HepG2 (cell line): Measurements from ENCODE around the gene POU2F1. TPM values are rescaled to one million over a fixed set of nuclear protein-coding genes. Genes with fewer than 3 reads are reported as not detected.

Source experiments
- ATAC-seq: fragments of 200-7000 bp; cut with Tn5 transposase; 3 replicates; pipeline ENCODE4 v1.9.1; 2020; ENCODE audit warnings: mild to moderate bottlenecking, moderate library complexity
- BruUV-seq: library from RNA; stranded (reverse); fragments of 400-500 nt; replicated peaks from 2 replicates; lab custom pipeline; 2021; lab: Mats Ljungman, UMichigan
- CTCF ChIA-PET: fragments of 300-600 bp; formaldehyde crosslinking; extraction: SDS; loops from one replicate; lab custom pipeline; 2021; ENCODE audit warnings: low total read pairs, inconsistent platforms, low intra/inter-chr PET ratio; lab: Yijun Ruan, JAX
- POLR2A ChIA-PET: fragments of 350-600 bp; sonication (Branson Sonifier 250); formaldehyde crosslinking; loops from one replicate; lab custom pipeline; 2020; ENCODE audit warnings: antibody characterized with exemption, inconsistent platforms; lab: Yijun Ruan, JAX
- DNase-seq: peaks from one replicate; pipeline ENCODE4 v3.0.0-alpha.2; 2015; ENCODE audit warnings: low spot score
- FAIRE-seq: peaks from 3 replicates; lab custom pipeline; 2011; peaks lifted over from hg19 to GRCh38; lab: Jason Lieb, UNC
- H2AFZ ChIP-seq: one replicate; pipeline ENCODE4 v1.6.1; 2011; ENCODE audit warnings: low read length, inconsistent platforms
- H3K27ac ChIP-seq: fragments of 300-600 bp; 3 replicates; pipeline ENCODE4 v1.8.0; 2011; ENCODE audit warnings: mixed run types, mild to moderate bottlenecking, mixed read lengths, low read length, inconsistent platforms; ENCODE audit not compliant: insufficient read depth; ENCODE audit errors: extremely low read length
- H3K27me3 ChIP-seq, 2 experiments: fragments of 200-600 bp in 1 of 2; 2 replicates in 1 of 2; 3 replicates in 1 of 2; pipeline versions ENCODE4 v1.6.0 to v1.8.0; 2011; ENCODE audit warnings: low read length in 2 of 2, mild to moderate bottlenecking in 2 of 2, moderate library complexity in 2 of 2, inconsistent platforms in 1 of 2; ENCODE audit not compliant: insufficient read depth in 2 of 2, control insufficient read depth in 1 of 2
- H3K36me3 ChIP-seq, 2 experiments: fragments of 200-600 bp in 1 of 2; replicated peaks in 1 of 2; 2 replicates in 1 of 2; 3 replicates in 1 of 2; pipeline versions ENCODE4 v1.5.1 to v1.8.0; 2011; ENCODE audit warnings: low read length in 2 of 2, inconsistent platforms in 1 of 2; ENCODE audit not compliant: insufficient read depth in 2 of 2, control insufficient read depth in 1 of 2
- H3K4me1 ChIP-seq: 2 replicates; pipeline ENCODE4 v1.5.1; 2012; ENCODE audit warnings: low read length, inconsistent platforms; ENCODE audit not compliant: insufficient read depth
- H3K4me2 ChIP-seq: 2 replicates; pipeline ENCODE4 v1.6.0; 2011; ENCODE audit warnings: low read depth, low read length, inconsistent platforms
- H3K4me3 ChIP-seq, 3 experiments: fragments of 200-600 bp in 1 of 3; sonication (generic), shearing (Covaris generic) in 1 of 3; replicated peaks in 1 of 3; 2 replicates each; pipeline ENCODE4 v1.5.1; 2011 to 2016; ENCODE audit warnings: low read length in 3 of 3, inconsistent platforms in 2 of 3, low read depth in 2 of 3, mild to moderate bottlenecking in 2 of 3, control low read depth in 1 of 3, mixed read lengths in 1 of 3; ENCODE audit not compliant: insufficient read depth in 1 of 3
- H3K79me2 ChIP-seq: one replicate; pipeline ENCODE4 v1.6.1; 2011; ENCODE audit warnings: low read length, inconsistent platforms; ENCODE audit not compliant: insufficient read depth
- H3K9ac ChIP-seq: 2 replicates; pipeline ENCODE4 v1.6.0; 2011; ENCODE audit warnings: mild to moderate bottlenecking, low read depth, low read length, inconsistent platforms; ENCODE audit not compliant: insufficient read depth
- H3K9me3 ChIP-seq: 2 replicates; pipeline ENCODE4 v1.5.1; 2012; ENCODE audit warnings: mild to moderate bottlenecking, low read length
- H4K20me1 ChIP-seq: 2 replicates; pipeline ENCODE4 v1.6.0; 2011; ENCODE audit warnings: inconsistent platforms, mild to moderate bottlenecking, low read length, moderate library complexity; ENCODE audit not compliant: insufficient read depth
- BRF2 ChIP-seq: sonication (generic); formaldehyde crosslinking; IDR thresholded peaks from 2 replicates; pipeline ENCODE4 v1.8.1; 2022; ENCODE audit warnings: mild to moderate bottlenecking, missing genetic modification reagents
- DMAP1 ChIP-seq: IDR thresholded peaks from 2 replicates; pipeline ENCODE4 v1.6.1; 2016
- JUN ChIP-seq: sonication (generic); formaldehyde crosslinking; IDR thresholded peaks from 2 replicates; pipeline ENCODE4 v1.4.0; 2020; ENCODE audit warnings: mild to moderate bottlenecking, missing genetic modification reagents
- MIER2 ChIP-seq: IDR thresholded peaks from 2 replicates; pipeline ENCODE4 v1.6.1; 2016; ENCODE audit warnings: missing biosample characterization, missing genetic modification reagents
- RFX1 ChIP-seq: fragments of 450-650 bp; IDR thresholded peaks from 2 replicates; pipeline ENCODE4 v1.6.1; 2017
- RFX3 ChIP-seq: IDR thresholded peaks from 2 replicates; pipeline ENCODE4 v1.6.1; 2016; ENCODE audit warnings: missing biosample characterization, missing genetic modification reagents
- SP140L ChIP-seq: sonication (generic); formaldehyde crosslinking; IDR thresholded peaks from 2 replicates; pipeline ENCODE4 v1.4.0; 2020; ENCODE audit warnings: missing genetic modification reagents, borderline replicate concordance
- THAP9 ChIP-seq: sonication (generic); formaldehyde crosslinking; IDR thresholded peaks from 2 replicates; pipeline ENCODE4; 2020; ENCODE audit warnings: missing genetic modification reagents, mild to moderate bottlenecking, borderline replicate concordance
- ZBTB8A ChIP-seq: sonication (generic); formaldehyde crosslinking; IDR thresholded peaks from 2 replicates; pipeline ENCODE4 v1.4.0; 2020; ENCODE audit warnings: mild to moderate bottlenecking, low read depth, missing genetic modification reagents, borderline replicate concordance
- ZFP41 ChIP-seq: sonication (generic); formaldehyde crosslinking; IDR thresholded peaks from 2 replicates; pipeline ENCODE4 v1.4.0; 2020; ENCODE audit warnings: mild to moderate bottlenecking, missing genetic modification reagents, borderline replicate concordance
- ZNF224 ChIP-seq: sonication (generic); formaldehyde crosslinking; IDR thresholded peaks from 2 replicates; pipeline ENCODE4 v1.5.0; 2020; ENCODE audit warnings: mild to moderate bottlenecking, missing genetic modification reagents
- ZNF251 ChIP-seq: sonication (generic); formaldehyde crosslinking; IDR thresholded peaks from 2 replicates; pipeline ENCODE4 v1.9.0; 2021; ENCODE audit warnings: mild to moderate bottlenecking, missing genetic modification reagents
- ZNF253 ChIP-seq: sonication (generic); formaldehyde crosslinking; IDR thresholded peaks from 2 replicates; pipeline ENCODE4 v1.8.0; 2022; ENCODE audit warnings: mild to moderate bottlenecking, missing genetic modification reagents, borderline replicate concordance
- ZNF749 ChIP-seq: sonication (generic); formaldehyde crosslinking; IDR thresholded peaks from 2 replicates; pipeline ENCODE4 v1.8.0; 2022; ENCODE audit warnings: mild to moderate bottlenecking, missing genetic modification reagents, moderate library complexity, borderline replicate concordance
- ZNF883 ChIP-seq: sonication (generic); formaldehyde crosslinking; IDR thresholded peaks from 2 replicates; pipeline ENCODE4 v1.5.1; 2020; ENCODE audit warnings: mild to moderate bottlenecking, missing genetic modification reagents; ENCODE audit errors: not compliant biosample characterization
- WGBS: methylation state at CpG from one replicate; pipeline ENCODE4 v1.1.6; 2017; ENCODE audit warnings: low lambda C conversion rate; 5-methylcytosine and 5-hydroxymethylcytosine counted together
- in situ Hi-C: cut with HindIII; loops from 2 replicates; pipeline ENCODE4 v1.10.0; 2017; ENCODE audit warnings: low pct_unique_long_range_greater_than_20kb; ENCODE audit not compliant: extremely low pct_ligation_motif_present
- intact Hi-C: fragments of 100-400 bp; cut with micrococcal nuclease; formaldehyde crosslinking; loops from one replicate; pipeline ENCODE4 v1.10.0; 2022; ENCODE audit not compliant: unreplicated experiment
- polyA plus RNA-seq, 8 experiments: library from polyadenylated mRNA; depleted of rRNA in 3 of 8; stranded (reverse) in 7 of 8; unstranded in 1 of 8; fragments of >200 nt; fragmentation: Illumina TruSeq in 4 of 8; extraction: Trizol in 4 of 8; gene quantifications; 2 replicates each; pipeline versions ENCODE4 v1.2.1 to v1.2.3, GENCODE V29; 2011 to 2016; ENCODE audit warnings: low read depth in 4 of 8, missing spikeins in 1 of 8, mixed read lengths in 1 of 8; ENCODE audit not compliant: insufficient read depth in 1 of 8
- total RNA-seq, 5 experiments: library from RNA; depleted of rRNA; stranded (reverse); fragments of >200 nt; fragmentation: Illumina TruSeq; extraction: Trizol; gene quantifications; 2 replicates each; pipeline ENCODE4 v1.2.3, GENCODE V29; 2016; ENCODE audit warnings: low read depth in 1 of 5
- TF ChIP-seq, protein P1 (sequence below): sonication (generic); formaldehyde crosslinking; IDR thresholded peaks from 2 replicates; pipeline ENCODE4 v1.9.0; 2021; ENCODE audit warnings: missing genetic modification reagents, borderline replicate concordance

POU2F1 gene
- total and polyA plus RNA-seq, 2 of the 13 experiments (the other 11 are each of a cell fraction or from before 2014, with no cell fraction given) = 10.2 to 13.0 TPM

- ChIA-PET POLR2A (no interaction called here), CTCF (no interaction called here)
- no peak for FAIRE-seq
- Histone ChIP-seq H3K4me3 (no peak overlapping the region), H4K20me1 (no peaks in the 10 kb centered on the region), H3K36me3 (no peaks in the 10 kb centered on the region), H3K27me3 (peaks cover 0 to 22% of the 10 kb centered on the region in 2 experiments; a peak in 2 of 5 replicates), H3K4me2 (no peak overlapping the region), H3K27ac (no peak overlapping the region), H3K9ac (no peak overlapping the region), H3K4me1 (peaks cover 7% of the 10 kb centered on the region; the same call in 1 of the 2 replicates), H3K79me2 (no peaks in the 10 kb centered on the region), H3K9me3 (no peaks in the 10 kb centered on the region), H2AFZ (no peak overlapping the region)
- in situ Hi-C loops = no loop called here
- BruUV-seq = no TSS peak
- intact Hi-C loops = no loop called here
- no peak for DNase-seq
- ATAC-seq = no peak
- 23% methylated on average over 2 of the region's 2 CpGs for WGBS
- no peak for TF ChIP-seq ZNF253 (CRISPR knock-in tag)
- TF ChIP-seq ZNF883 (CRISPR knock-in tag) = no peak
- no peak for TF ChIP-seq ZNF749 (CRISPR knock-in tag)
- no peak for TF ChIP-seq BRF2 (CRISPR knock-in tag)
- no peak for TF ChIP-seq THAP9 (CRISPR knock-in tag)
- TF ChIP-seq SP140L (CRISPR knock-in tag) = no peak
- no peak for TF ChIP-seq RFX3 (CRISPR knock-in tag)
- no peak for TF ChIP-seq ZNF251 (CRISPR knock-in tag)
- TF ChIP-seq JUN = no peak
- no peak for TF ChIP-seq ZFP41 (CRISPR knock-in tag)
- TF ChIP-seq, protein P1, sequence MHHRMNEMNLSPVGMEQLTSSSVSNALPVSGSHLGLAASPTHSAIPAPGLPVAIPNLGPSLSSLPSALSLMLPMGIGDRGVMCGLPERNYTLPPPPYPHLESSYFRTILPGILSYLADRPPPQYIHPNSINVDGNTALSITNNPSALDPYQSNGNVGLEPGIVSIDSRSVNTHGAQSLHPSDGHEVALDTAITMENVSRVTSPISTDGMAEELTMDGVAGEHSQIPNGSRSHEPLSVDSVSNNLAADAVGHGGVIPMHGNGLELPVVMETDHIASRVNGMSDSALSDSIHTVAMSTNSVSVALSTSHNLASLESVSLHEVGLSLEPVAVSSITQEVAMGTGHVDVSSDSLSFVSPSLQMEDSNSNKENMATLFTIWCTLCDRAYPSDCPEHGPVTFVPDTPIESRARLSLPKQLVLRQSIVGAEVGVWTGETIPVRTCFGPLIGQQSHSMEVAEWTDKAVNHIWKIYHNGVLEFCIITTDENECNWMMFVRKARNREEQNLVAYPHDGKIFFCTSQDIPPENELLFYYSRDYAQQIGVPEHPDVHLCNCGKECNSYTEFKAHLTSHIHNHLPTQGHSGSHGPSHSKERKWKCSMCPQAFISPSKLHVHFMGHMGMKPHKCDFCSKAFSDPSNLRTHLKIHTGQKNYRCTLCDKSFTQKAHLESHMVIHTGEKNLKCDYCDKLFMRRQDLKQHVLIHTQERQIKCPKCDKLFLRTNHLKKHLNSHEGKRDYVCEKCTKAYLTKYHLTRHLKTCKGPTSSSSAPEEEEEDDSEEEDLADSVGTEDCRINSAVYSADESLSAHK (CRISPR knock-in tag) = no peak
- TF ChIP-seq MIER2 (CRISPR knock-in tag) = no peak
- TF ChIP-seq DMAP1 (CRISPR knock-in tag) = no peak
- no peak for TF ChIP-seq ZNF224
- no peak for TF ChIP-seq RFX1
- TF ChIP-seq ZBTB8A (CRISPR knock-in tag) = no peak
These were observed 244.3 kb downstream of the POU2F1 start for GRCh38 chr1:167465018-167465417.
